Neural progenitor cell (in vitro differentiated cells): ENCODE data around the gene ADK.

Source experiments
- CTCF ChIP-seq: fragments of 200-600 bp; sonication (generic); IDR thresholded peaks from 2 replicates; pipeline ENCODE4 v1.5.1; 2017; ENCODE audit warnings: antibody characterized with exemption, mild to moderate bottlenecking
- EZH2phosphoT487 ChIP-seq: fragments of 200-600 bp; sonication (generic); IDR thresholded peaks from 2 replicates; pipeline ENCODE4 v1.6.1; 2017; ENCODE audit warnings: antibody characterized with exemption

- TF ChIP-seq EZH2phosphoT487: no peak
- no peak for TF ChIP-seq CTCF
These were observed 146.5 kb downstream of the ADK start for GRCh38 chr10:74297389-74298080.
